ENCODE results near the gene ENOX1.

ENOX1 gene

DNA sequence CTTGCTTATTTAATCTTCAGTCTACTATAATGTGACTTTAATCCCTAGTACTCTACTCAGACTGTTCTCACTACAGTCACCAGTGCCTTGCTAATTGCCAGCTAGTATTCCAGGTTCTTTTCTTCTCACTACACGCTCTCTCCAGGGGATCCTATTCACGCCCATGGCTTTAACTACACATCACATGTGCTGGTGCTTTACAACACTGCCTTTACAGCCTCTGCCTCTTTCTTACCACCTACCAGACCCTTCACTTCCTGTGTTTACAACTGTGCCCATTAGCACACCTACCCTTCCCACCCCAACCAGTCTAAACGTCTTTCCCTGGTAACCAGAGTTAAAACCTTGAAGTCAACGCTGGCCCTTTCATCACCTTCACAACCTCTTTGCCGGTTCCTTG, 513.9 kb downstream of the ENOX1 start:
- TF ChIP-seq, protein P1, sequence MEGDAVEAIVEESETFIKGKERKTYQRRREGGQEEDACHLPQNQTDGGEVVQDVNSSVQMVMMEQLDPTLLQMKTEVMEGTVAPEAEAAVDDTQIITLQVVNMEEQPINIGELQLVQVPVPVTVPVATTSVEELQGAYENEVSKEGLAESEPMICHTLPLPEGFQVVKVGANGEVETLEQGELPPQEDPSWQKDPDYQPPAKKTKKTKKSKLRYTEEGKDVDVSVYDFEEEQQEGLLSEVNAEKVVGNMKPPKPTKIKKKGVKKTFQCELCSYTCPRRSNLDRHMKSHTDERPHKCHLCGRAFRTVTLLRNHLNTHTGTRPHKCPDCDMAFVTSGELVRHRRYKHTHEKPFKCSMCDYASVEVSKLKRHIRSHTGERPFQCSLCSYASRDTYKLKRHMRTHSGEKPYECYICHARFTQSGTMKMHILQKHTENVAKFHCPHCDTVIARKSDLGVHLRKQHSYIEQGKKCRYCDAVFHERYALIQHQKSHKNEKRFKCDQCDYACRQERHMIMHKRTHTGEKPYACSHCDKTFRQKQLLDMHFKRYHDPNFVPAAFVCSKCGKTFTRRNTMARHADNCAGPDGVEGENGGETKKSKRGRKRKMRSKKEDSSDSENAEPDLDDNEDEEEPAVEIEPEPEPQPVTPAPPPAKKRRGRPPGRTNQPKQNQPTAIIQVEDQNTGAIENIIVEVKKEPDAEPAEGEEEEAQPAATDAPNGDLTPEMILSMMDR (conservative IDR thresholded peaks at IDR 0.05), result no peak

DNA sequence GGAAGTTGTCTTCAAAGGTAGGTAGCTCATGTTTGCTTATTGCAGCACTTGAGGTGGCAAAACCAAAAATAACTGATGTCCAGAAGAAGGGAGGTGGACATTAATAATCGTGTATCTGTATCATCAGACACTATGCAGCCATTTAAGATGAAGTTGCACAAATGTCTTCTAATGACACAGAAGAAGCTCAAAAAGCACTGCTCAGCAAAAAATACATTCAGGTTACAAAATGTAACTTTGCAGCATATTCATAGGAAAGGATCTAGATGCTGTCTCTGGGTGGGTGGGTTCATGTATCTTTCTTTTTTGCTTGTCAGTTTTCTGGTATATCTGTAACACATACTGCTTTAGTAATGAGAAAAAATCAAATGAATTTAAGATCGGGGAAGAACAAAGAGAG, 515.6 kb downstream of the ENOX1 start:
- no peak overlapping the region for H3K27ac ChIP-seq

More for the DNA sequence above, 513.9 kb downstream of the ENOX1 start:
- no peak overlapping the region for H3K27ac ChIP-seq

DNA sequence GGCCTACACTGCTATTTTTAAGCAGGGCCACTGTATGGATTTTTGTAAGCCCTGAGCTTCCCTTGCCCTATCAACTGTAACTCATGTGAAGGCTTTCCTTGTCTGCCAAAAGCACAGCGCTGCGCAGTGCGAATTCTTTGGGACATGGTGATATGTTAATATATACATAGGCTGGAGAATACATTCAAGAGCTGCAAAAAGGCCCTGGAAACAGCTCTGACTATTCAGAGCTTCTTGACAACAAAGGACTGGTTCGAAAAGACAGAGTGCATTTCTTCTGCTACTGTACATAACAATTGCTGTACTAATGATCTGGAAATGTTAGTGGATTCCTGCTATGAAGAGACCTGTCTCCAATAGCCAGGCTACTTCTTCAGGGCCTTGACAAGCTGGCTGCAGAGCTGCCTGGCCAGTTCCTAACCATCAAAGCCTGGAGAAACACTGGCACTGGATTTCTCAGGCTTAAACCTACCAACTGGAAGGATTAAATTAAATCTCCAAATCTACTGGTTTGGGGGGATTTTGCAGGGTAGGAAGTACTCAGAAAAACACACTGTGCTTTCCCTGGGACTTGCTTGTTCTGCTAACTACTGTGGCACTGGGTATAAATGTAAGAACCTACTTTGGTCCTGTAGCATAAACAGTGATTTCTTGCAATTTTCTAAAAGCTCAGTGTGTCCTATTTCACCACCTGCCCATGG, 516.5 kb downstream of the ENOX1 start:
- no peak overlapping the region for H3K27ac ChIP-seq
- TF ChIP-seq, protein P1 (conservative IDR thresholded peaks at IDR 0.05), result no peak

More for the DNA sequence above, 515.6 kb downstream of the ENOX1 start:
- TF ChIP-seq, protein P1 (conservative IDR thresholded peaks at IDR 0.05), result no peak

DNA sequence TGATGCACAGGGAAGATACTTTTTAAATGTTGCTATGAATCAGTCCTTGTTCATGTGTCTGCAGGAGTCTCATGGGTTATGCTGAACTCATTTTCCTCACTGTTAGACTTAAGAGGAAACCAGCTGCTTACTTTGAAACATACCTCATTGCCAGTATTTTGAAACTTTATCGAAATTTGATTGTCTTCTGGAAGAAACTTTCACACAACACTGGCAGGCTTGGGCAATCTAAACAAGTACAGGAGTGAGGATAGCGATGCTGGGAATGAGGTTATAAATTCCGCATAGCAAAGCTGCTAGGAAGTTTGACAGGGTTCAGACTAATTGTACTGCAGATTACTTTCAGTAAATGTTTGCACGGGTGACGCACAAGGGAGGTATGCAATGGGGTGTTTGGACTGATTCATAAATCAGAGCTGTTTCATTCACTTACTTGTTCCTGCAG, 517.7 kb downstream of the ENOX1 start:
- H3K27ac ChIP-seq, result no peak overlapping the region
- TF ChIP-seq, protein P1 (conservative IDR thresholded peaks at IDR 0.05), result no peak

DNA sequence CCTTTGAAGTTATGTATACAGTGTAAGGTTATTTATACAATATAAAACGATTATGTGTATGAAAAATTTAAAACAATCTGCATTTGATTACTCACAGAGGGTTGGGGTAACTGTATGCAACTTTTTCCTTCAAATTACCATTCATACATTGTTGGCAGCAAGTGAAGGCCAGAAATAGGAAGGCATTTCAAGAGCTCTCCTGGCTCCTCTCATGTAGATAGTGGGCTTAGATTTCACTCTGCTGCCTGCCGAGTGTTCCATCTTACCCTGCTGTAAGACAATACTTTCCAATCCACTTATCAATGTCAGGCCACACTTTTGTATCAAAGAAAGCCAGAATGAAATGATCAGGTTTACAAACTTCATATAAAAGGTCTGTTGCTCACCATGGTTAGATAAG, 518.1 kb downstream of the ENOX1 start:
- no peak overlapping the region for H3K27ac ChIP-seq
- TF ChIP-seq, protein P1 (conservative IDR thresholded peaks at IDR 0.05), result no peak

DNA sequence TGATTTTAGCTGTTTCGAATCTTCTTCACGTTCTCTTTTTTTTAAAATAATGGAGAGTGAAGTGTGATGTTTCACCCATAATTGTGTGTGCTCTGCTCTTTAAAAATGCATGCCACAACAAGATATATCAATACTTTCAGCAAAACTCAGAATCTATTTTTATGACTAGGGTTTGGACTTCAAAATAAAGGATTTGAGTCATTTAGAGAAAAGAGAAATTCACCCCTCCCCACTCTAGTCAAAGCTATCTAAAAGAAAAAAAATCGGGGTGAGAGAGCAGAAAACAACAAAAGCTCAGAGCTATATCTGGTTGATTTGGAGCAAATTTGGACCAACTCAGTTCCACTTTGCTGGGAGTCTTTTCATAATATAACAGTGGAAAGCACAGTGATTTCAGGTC, 518.9 kb downstream of the ENOX1 start:
- no peak overlapping the region for H3K27ac ChIP-seq
- TF ChIP-seq, protein P1 (conservative IDR thresholded peaks at IDR 0.05), result no peak

DNA sequence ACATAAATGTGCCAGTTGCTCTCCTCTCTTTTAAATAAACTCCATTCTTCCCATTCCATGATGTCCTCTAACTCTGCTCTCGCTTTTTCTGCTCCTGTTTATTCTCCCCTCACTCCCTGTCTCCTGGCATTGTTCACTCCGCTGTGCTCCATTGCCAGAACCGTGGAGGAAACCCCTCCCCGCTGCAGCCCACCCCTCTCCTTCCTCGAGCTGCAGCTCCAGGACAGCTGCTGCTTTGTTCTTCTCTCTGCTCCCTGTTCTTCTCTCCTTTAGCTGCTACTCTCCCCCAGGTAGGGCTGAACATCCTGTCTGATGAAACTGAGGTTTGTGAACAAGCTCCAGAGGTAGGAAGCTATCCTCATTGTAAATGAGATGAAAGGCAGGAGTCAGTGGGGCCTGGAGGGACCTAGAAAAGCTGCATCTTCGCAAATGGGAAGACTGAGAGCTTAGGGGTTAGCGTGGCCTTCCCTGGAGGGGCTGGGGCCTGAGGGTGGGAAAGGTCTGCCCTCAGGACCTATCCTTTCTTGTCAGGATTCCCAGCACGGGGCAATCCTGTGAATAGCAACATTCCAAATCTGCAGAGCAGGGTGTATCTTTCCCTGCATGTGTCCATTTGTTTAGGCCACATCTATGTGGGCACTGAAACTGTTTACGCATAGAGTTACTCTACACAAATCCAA, 519.7 kb downstream of the ENOX1 start:
- H3K27ac ChIP-seq, result no peak overlapping the region
- TF ChIP-seq, protein P1 (conservative IDR thresholded peaks at IDR 0.05), result no peak
